ENCODE results near the gene POC5.

The POC5 gene

GRCh38 chr5:75668977-75669689 lies 48.1 kb downstream of the POC5 start:
- H3K36me3 ChIP-seq (ENCODE audit: insufficient read depth, low read length) = peaks cover 10% of the 10 kb centered on the region
- H3K79me2 ChIP-seq (ENCODE audit: insufficient read depth, low read length) = no peaks in the 10 kb centered on the region
- peak; percentile 10 for DNase-seq
- H3K9ac ChIP-seq (ENCODE audit: low read depth, low read length) = no peak overlapping the region
- no peaks in the 10 kb centered on the region for H3K9me3 ChIP-seq (ENCODE audit: insufficient read depth, low read length, severe bottlenecking)
- H3K27me3 ChIP-seq (ENCODE audit: insufficient read depth, low read length, poor library complexity) = no peaks in the 10 kb centered on the region
- H3K4me1 ChIP-seq (ENCODE audit: insufficient read depth, low read length) = no peaks in the 10 kb centered on the region
- no peak overlapping the region for H3K4me2 ChIP-seq (ENCODE audit: insufficient read depth, low read length)
- TF ChIP-seq EZH2 (IDR thresholded peaks at IDR 0.05; ENCODE audit: borderline replicate concordance, low read depth, low read length, severe bottlenecking) (no peak), CTCF (IDR thresholded peaks at IDR 0.05; ENCODE audit: borderline replicate concordance, extremely low read depth, low read length, poor library complexity, severe bottlenecking) (no peak)
- no peak for ATAC-seq (ENCODE audit: insufficient read depth, low read depth)
- no peak overlapping the region for H3K27ac ChIP-seq (ENCODE audit: low read length)
- no peak overlapping the region for H2AFZ ChIP-seq (ENCODE audit: low read depth, low read length)
- no peaks in the 10 kb centered on the region for H4K20me1 ChIP-seq (ENCODE audit: insufficient read depth, low read length)
- no peak overlapping the region for H3K4me3 ChIP-seq (ENCODE audit: low read depth in 1 of 2, low read length in 2 of 2)

- no peaks in the 10 kb centered on the region for H3K4me1 ChIP-seq (ENCODE audit: insufficient read depth, low read length)
These were observed 48.8 kb downstream of the POC5 start for GRCh38 chr5:75668445-75668844.

GRCh38 chr5:75667586-75667985 lies 49.7 kb downstream of the POC5 start:
- no peak for ATAC-seq (ENCODE audit: insufficient read depth, low read depth)

More at GRCh38 chr5:75668445-75668844, 48.8 kb downstream of the POC5 start:
- no peak overlapping the region for H3K4me2 ChIP-seq (ENCODE audit: insufficient read depth, low read length)
- H3K36me3 ChIP-seq (ENCODE audit: insufficient read depth, low read length) = peaks cover 9% of the 10 kb centered on the region; the same call in 1 of the 2 replicates
- no peaks in the 10 kb centered on the region for H4K20me1 ChIP-seq (ENCODE audit: insufficient read depth, low read length)
- H2AFZ ChIP-seq (ENCODE audit: low read depth, low read length) = no peak overlapping the region
- H3K9me3 ChIP-seq (ENCODE audit: insufficient read depth, low read length, severe bottlenecking) = no peaks in the 10 kb centered on the region
- H3K79me2 ChIP-seq (ENCODE audit: insufficient read depth, low read length) = no peaks in the 10 kb centered on the region
- DNase-seq (no peak), ATAC-seq (ENCODE audit: insufficient read depth, low read depth) (no peak)
- H3K4me3 ChIP-seq (ENCODE audit: low read depth in 1 of 2, low read length in 2 of 2) = no peak overlapping the region
- H3K27ac ChIP-seq (ENCODE audit: low read length) = no peak overlapping the region
- H3K9ac ChIP-seq (ENCODE audit: low read depth, low read length) = no peak overlapping the region
- no peak for TF ChIP-seq CTCF (IDR thresholded peaks at IDR 0.05; ENCODE audit: borderline replicate concordance, extremely low read depth, low read length, poor library complexity, severe bottlenecking)
- no peak for TF ChIP-seq EZH2 (IDR thresholded peaks at IDR 0.05; ENCODE audit: borderline replicate concordance, low read depth, low read length, severe bottlenecking)
- H3K27me3 ChIP-seq (ENCODE audit: insufficient read depth, low read length, poor library complexity) = no peaks in the 10 kb centered on the region

More at GRCh38 chr5:75667586-75667985, 49.7 kb downstream of the POC5 start:
- Histone ChIP-seq H3K79me2 (ENCODE audit: insufficient read depth, low read length) (no peaks in the 10 kb centered on the region), H3K27me3 (ENCODE audit: insufficient read depth, low read length, poor library complexity) (no peaks in the 10 kb centered on the region), H3K4me2 (ENCODE audit: insufficient read depth, low read length) (no peak overlapping the region), H2AFZ (ENCODE audit: low read depth, low read length) (no peak overlapping the region), H3K4me3 (ENCODE audit: low read depth in 1 of 2, low read length in 2 of 2) (no peak overlapping the region), H4K20me1 (ENCODE audit: insufficient read depth, low read length) (no peaks in the 10 kb centered on the region), H3K36me3 (ENCODE audit: insufficient read depth, low read length) (0 out of 2 replicates have a peak, but pooled peaks cover 3% of the 10 kb centered on the region), H3K9ac (ENCODE audit: low read depth, low read length) (no peak overlapping the region), H3K4me1 (ENCODE audit: insufficient read depth, low read length) (no peaks in the 10 kb centered on the region), H3K9me3 (ENCODE audit: insufficient read depth, low read length, severe bottlenecking) (no peaks in the 10 kb centered on the region), H3K27ac (ENCODE audit: low read length) (no peak overlapping the region)
- no peak for DNase-seq
- TF ChIP-seq CTCF (IDR thresholded peaks at IDR 0.05; ENCODE audit: borderline replicate concordance, extremely low read depth, low read length, poor library complexity, severe bottlenecking) (peak; percentile 27), EZH2 (IDR thresholded peaks at IDR 0.05; ENCODE audit: borderline replicate concordance, low read depth, low read length, severe bottlenecking) (no peak)

Measured in DND-41 (cell line).